Measurements from ENCODE around the gene CAP1.

- TF ChIP-seq CTCF (IDR thresholded peaks at IDR 0.05) (no peak), POLR2AphosphoS5 (IDR thresholded peaks at IDR 0.05) (no peak), POLR2A (IDR thresholded peaks at IDR 0.05; ENCODE audit: low read depth) (no peak), EP300 (IDR thresholded peaks at IDR 0.05) (no peak)
These were observed 15.9 kb upstream of the CAP1 start for GRCh38 chr1:40024671-40025070.

Data from esophagus muscularis mucosa (tissue), 4 donors.